ENCODE data around the gene SUGCT.

SUGCT gene

GRCh38 chr7:40804477-40805215 lies 669.8 kb downstream of the SUGCT start:
- no CpG with 5 or more reads among the region's 6 CpGs for WGBS (ENCODE audit: insufficient coverage, insufficient read length)
- no peak overlapping the region for H3K27ac ChIP-seq (ENCODE audit: low read length)

GRCh38 chr7:40805361-40805760 lies 670.6 kb downstream of the SUGCT start:
- H3K4me1 ChIP-seq (ENCODE audit: control insufficient read depth, insufficient read depth, low read length) = 0 out of 2 replicates have a peak, but pooled peaks cover 2% of the 10 kb centered on the region
- no peaks in the 10 kb centered on the region for H3K9me3 ChIP-seq (ENCODE audit: control insufficient read depth, insufficient read depth, low read length)
- DNase-seq (ENCODE audit: low read depth, low spot score) = no peak
- no peaks in the 10 kb centered on the region for H3K27me3 ChIP-seq (ENCODE audit: control insufficient read depth, insufficient read depth, low read length)
- H3K4me3 ChIP-seq (ENCODE audit: low read length) = no peak overlapping the region
- H3K36me3 ChIP-seq (ENCODE audit: control insufficient read depth, insufficient read depth, low read length) = no peaks in the 10 kb centered on the region
- H3K27ac ChIP-seq (ENCODE audit: low read length) = no peak overlapping the region

More at GRCh38 chr7:40804477-40805215, 669.8 kb downstream of the SUGCT start:
- Histone ChIP-seq H3K9me3 (ENCODE audit: control insufficient read depth, insufficient read depth, low read length) (no peaks in the 10 kb centered on the region), H3K27me3 (ENCODE audit: control insufficient read depth, insufficient read depth, low read length) (no peaks in the 10 kb centered on the region), H3K4me1 (ENCODE audit: control insufficient read depth, insufficient read depth, low read length) (peaks cover 2% of the 10 kb centered on the region; the same call in 1 of the 2 replicates), H3K4me3 (ENCODE audit: low read length) (no peak overlapping the region), H3K36me3 (ENCODE audit: control insufficient read depth, insufficient read depth, low read length) (no peaks in the 10 kb centered on the region)
- DNase-seq (ENCODE audit: low read depth, low spot score) = no peak

GRCh38 chr7:40808378-40808942 lies 673.7 kb downstream of the SUGCT start:
- Histone ChIP-seq H3K36me3 (ENCODE audit: control insufficient read depth, insufficient read depth, low read length) (no peaks in the 10 kb centered on the region), H3K4me3 (ENCODE audit: low read length) (no peak overlapping the region), H3K9me3 (ENCODE audit: control insufficient read depth, insufficient read depth, low read length) (no peaks in the 10 kb centered on the region), H3K27ac (ENCODE audit: low read length) (no peak overlapping the region), H3K4me1 (ENCODE audit: control insufficient read depth, insufficient read depth, low read length) (no peaks in the 10 kb centered on the region), H3K27me3 (ENCODE audit: control insufficient read depth, insufficient read depth, low read length) (no peaks in the 10 kb centered on the region)
- no peak for DNase-seq (ENCODE audit: low read depth, low spot score)

GRCh38 chr7:40810274-40810673 lies 675.5 kb downstream of the SUGCT start:
- no CpG with 5 or more reads among the region's 1 CpG for WGBS (ENCODE audit: insufficient coverage, insufficient read length)
- H3K9me3 ChIP-seq (ENCODE audit: control insufficient read depth, insufficient read depth, low read length) = no peaks in the 10 kb centered on the region

GRCh38 chr7:40811666-40812065 lies 676.9 kb downstream of the SUGCT start:
- WGBS (ENCODE audit: insufficient coverage, insufficient read length) = no CpG with 5 or more reads among the region's 1 CpG
- Histone ChIP-seq H3K27ac (ENCODE audit: low read length) (no peak overlapping the region), H3K9me3 (ENCODE audit: control insufficient read depth, insufficient read depth, low read length) (no peaks in the 10 kb centered on the region), H3K4me3 (ENCODE audit: low read length) (no peak overlapping the region), H3K36me3 (ENCODE audit: control insufficient read depth, insufficient read depth, low read length) (no peaks in the 10 kb centered on the region), H3K27me3 (ENCODE audit: control insufficient read depth, insufficient read depth, low read length) (no peaks in the 10 kb centered on the region), H3K4me1 (ENCODE audit: control insufficient read depth, insufficient read depth, low read length) (no peaks in the 10 kb centered on the region)
- DNase-seq (ENCODE audit: low read depth, low spot score) = no peak

More at GRCh38 chr7:40810274-40810673, 675.5 kb downstream of the SUGCT start:
- Histone ChIP-seq H3K27ac (ENCODE audit: low read length) (no peak overlapping the region), H3K4me3 (ENCODE audit: low read length) (no peak overlapping the region), H3K4me1 (ENCODE audit: control insufficient read depth, insufficient read depth, low read length) (no peaks in the 10 kb centered on the region), H3K27me3 (ENCODE audit: control insufficient read depth, insufficient read depth, low read length) (no peaks in the 10 kb centered on the region), H3K36me3 (ENCODE audit: control insufficient read depth, insufficient read depth, low read length) (no peaks in the 10 kb centered on the region)
- no peak for DNase-seq (ENCODE audit: low read depth, low spot score)

- no peaks in the 10 kb centered on the region for H3K9me3 ChIP-seq (ENCODE audit: control insufficient read depth, insufficient read depth, low read length)
- WGBS (ENCODE audit: insufficient coverage, insufficient read length) = no CpG with 5 or more reads among the region's 2 CpGs
- H3K36me3 ChIP-seq (ENCODE audit: control insufficient read depth, insufficient read depth, low read length) = no peaks in the 10 kb centered on the region
- H3K27me3 ChIP-seq (ENCODE audit: control insufficient read depth, insufficient read depth, low read length) = no peaks in the 10 kb centered on the region
- DNase-seq (ENCODE audit: low read depth, low spot score) = no peak
- H3K27ac ChIP-seq (ENCODE audit: low read length) = no peak overlapping the region
- no peak overlapping the region for H3K4me3 ChIP-seq (ENCODE audit: low read length)
- no peaks in the 10 kb centered on the region for H3K4me1 ChIP-seq (ENCODE audit: control insufficient read depth, insufficient read depth, low read length)
Measured at GRCh38 chr7:40815022-40815421, 680.2 kb downstream of the SUGCT start.

GRCh38 chr7:40815512-40815911 lies 680.7 kb downstream of the SUGCT start:
- no peak for DNase-seq (ENCODE audit: low read depth, low spot score)
- H3K36me3 ChIP-seq (ENCODE audit: control insufficient read depth, insufficient read depth, low read length) = no peaks in the 10 kb centered on the region
- no peaks in the 10 kb centered on the region for H3K4me1 ChIP-seq (ENCODE audit: control insufficient read depth, insufficient read depth, low read length)
- WGBS (ENCODE audit: insufficient coverage, insufficient read length) = no CpG with 5 or more reads among the region's 4 CpGs
- no peaks in the 10 kb centered on the region for H3K27me3 ChIP-seq (ENCODE audit: control insufficient read depth, insufficient read depth, low read length)
- no peak overlapping the region for H3K27ac ChIP-seq (ENCODE audit: low read length)
- H3K4me3 ChIP-seq (ENCODE audit: low read length) = no peak overlapping the region
- no peaks in the 10 kb centered on the region for H3K9me3 ChIP-seq (ENCODE audit: control insufficient read depth, insufficient read depth, low read length)

GRCh38 chr7:40822861-40823260 lies 688.1 kb downstream of the SUGCT start:
- H3K27ac ChIP-seq (ENCODE audit: low read length) = no peak overlapping the region
- no peaks in the 10 kb centered on the region for H3K36me3 ChIP-seq (ENCODE audit: control insufficient read depth, insufficient read depth, low read length)
- H3K4me1 ChIP-seq (ENCODE audit: control insufficient read depth, insufficient read depth, low read length) = no peaks in the 10 kb centered on the region
- H3K9me3 ChIP-seq (ENCODE audit: control insufficient read depth, insufficient read depth, low read length) = no peaks in the 10 kb centered on the region
- no peaks in the 10 kb centered on the region for H3K27me3 ChIP-seq (ENCODE audit: control insufficient read depth, insufficient read depth, low read length)
- no peak overlapping the region for H3K4me3 ChIP-seq (ENCODE audit: low read length)
- no CpG with 5 or more reads among the region's 1 CpG for WGBS (ENCODE audit: insufficient coverage, insufficient read length)
- no peak for DNase-seq (ENCODE audit: low read depth, low spot score)

- Histone ChIP-seq H3K4me1 (ENCODE audit: control insufficient read depth, insufficient read depth, low read length) (no peaks in the 10 kb centered on the region), H3K9me3 (ENCODE audit: control insufficient read depth, insufficient read depth, low read length) (no peaks in the 10 kb centered on the region), H3K27me3 (ENCODE audit: control insufficient read depth, insufficient read depth, low read length) (no peaks in the 10 kb centered on the region), H3K27ac (ENCODE audit: low read length) (no peak overlapping the region), H3K36me3 (ENCODE audit: control insufficient read depth, insufficient read depth, low read length) (no peaks in the 10 kb centered on the region), H3K4me3 (ENCODE audit: low read length) (no peak overlapping the region)
- DNase-seq (ENCODE audit: low read depth, low spot score) = no peak
- WGBS (ENCODE audit: insufficient coverage, insufficient read length) = no CpG with 5 or more reads among the region's 3 CpGs
Measured at GRCh38 chr7:40824461-40824860, 689.7 kb downstream of the SUGCT start.

DNA sequence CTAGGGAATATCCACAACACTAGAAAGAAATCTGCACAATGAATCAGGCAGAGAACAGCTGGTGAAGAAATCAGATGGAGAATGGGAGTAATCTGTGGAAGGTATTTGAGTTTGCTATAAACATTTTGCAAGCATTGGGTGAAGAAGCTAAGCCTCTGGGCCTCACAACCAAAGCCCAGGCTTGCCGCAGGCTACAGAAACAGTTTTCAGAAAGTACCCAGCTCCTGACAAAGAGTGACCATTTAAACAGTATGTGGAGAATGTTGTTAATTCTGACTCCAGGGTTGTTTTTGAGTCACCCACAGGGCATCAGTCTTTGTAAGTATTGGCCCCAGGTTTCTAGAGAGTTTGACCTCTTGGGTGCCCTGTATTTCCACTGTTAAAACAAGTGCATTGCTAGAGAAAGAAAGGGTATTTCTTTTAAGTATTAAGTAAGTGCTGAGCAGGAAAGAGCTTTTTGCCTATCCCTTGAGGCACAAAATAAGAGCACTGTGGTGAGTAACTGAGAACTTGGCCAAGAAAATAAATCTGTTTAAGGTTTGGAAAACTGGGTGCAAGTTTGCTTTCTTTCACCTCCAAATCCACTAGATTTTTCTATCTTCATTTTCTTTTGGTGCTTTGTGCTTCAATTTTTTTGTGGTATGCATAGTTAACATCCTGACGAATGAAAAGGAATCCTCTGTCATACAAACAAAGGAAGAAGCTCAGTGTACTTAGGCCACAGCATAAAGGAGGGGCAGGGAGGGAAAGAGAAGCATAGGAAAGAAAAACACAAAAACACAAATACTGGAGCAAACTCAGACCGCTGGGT lies 691.8 kb downstream of the SUGCT start:
- no peaks in the 10 kb centered on the region for H3K9me3 ChIP-seq (ENCODE audit: control insufficient read depth, insufficient read depth, low read length)
- no peaks in the 10 kb centered on the region for H3K4me1 ChIP-seq (ENCODE audit: control insufficient read depth, insufficient read depth, low read length)
- H3K27ac ChIP-seq (ENCODE audit: low read length) = no peak overlapping the region
- no peaks in the 10 kb centered on the region for H3K27me3 ChIP-seq (ENCODE audit: control insufficient read depth, insufficient read depth, low read length)
- H3K36me3 ChIP-seq (ENCODE audit: control insufficient read depth, insufficient read depth, low read length) = no peaks in the 10 kb centered on the region
- DNase-seq (ENCODE audit: low read depth, low spot score) = no peak
- WGBS (ENCODE audit: insufficient coverage, insufficient read length) = no CpG with 5 or more reads among the region's 3 CpGs
- no peak overlapping the region for H3K4me3 ChIP-seq (ENCODE audit: low read length)
